ENCODE measurements around the gene COL4A2.

Gene COL4A2

GRCh38 chr13:110338441-110339101 lies 31.5 kb downstream of the COL4A2 start:
- ChIA-PET CTCF (interaction anchor here (1.3 to 2.1 kb wide), 3 partner anchors 13 to 114 kb away, joined by 3 to 8 read pairs (median 5); no protein-coding TSS in a partner anchor), POLR2A (interaction anchor here (0.8 to 1.2 kb wide), 5 partner anchors 9 to 91 kb away, joined by 3 to 10 read pairs (median 3); partner anchors contain the start of genes COL4A1 and COL4A2)
- no peak overlapping the region for H3K4me3 ChIP-seq (ENCODE audit: low read depth, low read length)
- TF ChIP-seq CTCF (IDR thresholded peaks at IDR 0.05; ENCODE audit: insufficient read depth, low read length, missing control alignments) = no peak
- peak; percentile 91 for DNase-seq (ENCODE audit: low read depth, low spot score)

DNA sequence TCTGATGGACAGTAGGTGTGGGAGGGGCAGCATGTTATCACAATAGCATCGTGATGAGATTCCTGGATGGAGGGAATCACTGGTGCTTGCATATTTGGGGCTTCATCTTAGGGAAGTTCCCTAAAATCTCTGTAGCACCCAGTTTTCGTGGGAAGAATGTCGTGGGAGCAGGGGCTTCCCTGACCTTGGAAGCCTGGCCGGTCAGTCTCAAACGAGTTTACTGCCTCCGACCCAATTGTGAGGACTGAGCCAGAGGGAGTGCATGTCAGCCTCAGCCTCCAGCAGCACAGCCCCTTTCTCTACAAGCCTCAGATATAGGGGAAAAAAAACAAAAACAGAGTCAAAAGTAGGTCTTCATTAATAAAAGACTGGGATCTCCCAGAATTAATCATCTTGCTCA lies 32.2 kb downstream of the COL4A2 start:
- DNase-seq (ENCODE audit: low read depth, low spot score) = no peak
- TF ChIP-seq CTCF (IDR thresholded peaks at IDR 0.05; ENCODE audit: insufficient read depth, low read length, missing control alignments) = no peak
- ChIA-PET CTCF (interaction anchor here (1.5 to 2.1 kb wide), 2 partner anchors 12 to 15 kb away, joined by 5 to 8 read pairs; no protein-coding TSS in a partner anchor), POLR2A (interaction anchor here (0.8 to 1.2 kb wide), 4 partner anchors 8 to 92 kb away, joined by 3 to 10 read pairs (median 3); no protein-coding TSS in a partner anchor)
- no peak overlapping the region for H3K4me3 ChIP-seq (ENCODE audit: low read depth, low read length)

- DNase-seq (ENCODE audit: low read depth, low spot score) = no peak
- no peak for TF ChIP-seq CTCF (IDR thresholded peaks at IDR 0.05; ENCODE audit: insufficient read depth, low read length, missing control alignments)
- CTCF ChIA-PET = interaction anchor here (0.9 to 1.0 kb wide), 2 partner anchors 9 to 93 kb away, joined by 3 read pairs; no protein-coding TSS in a partner anchor
Observed at GRCh38 chr13:110339975-110340550, 33.0 kb downstream of the COL4A2 start.

GRCh38 chr13:110340812-110341444 lies 33.8 kb downstream of the COL4A2 start:
- no peak overlapping the region for H3K4me3 ChIP-seq (ENCODE audit: low read depth, low read length)
- no peak for DNase-seq (ENCODE audit: low read depth, low spot score)
- ChIA-PET POLR2A (interaction anchor here (0.7 to 1.0 kb wide), 2 partner anchors 13 to 28 kb away, joined by 3 read pairs; no protein-coding TSS in a partner anchor), CTCF (interaction anchor here (0.8 to 1.0 kb wide), 3 partner anchors 10 to 94 kb away, joined by 3 read pairs; no protein-coding TSS in a partner anchor)
- TF ChIP-seq CTCF (IDR thresholded peaks at IDR 0.05; ENCODE audit: insufficient read depth, low read length, missing control alignments) = no peak

More at GRCh38 chr13:110339975-110340550, 33.0 kb downstream of the COL4A2 start:
- no peak overlapping the region for H3K4me3 ChIP-seq (ENCODE audit: low read depth, low read length)
- POLR2A ChIA-PET = interaction anchor here (1.0 kb wide), 1 partner anchor 13 kb away, joined by 3 read pairs; no protein-coding TSS in a partner anchor

DNA sequence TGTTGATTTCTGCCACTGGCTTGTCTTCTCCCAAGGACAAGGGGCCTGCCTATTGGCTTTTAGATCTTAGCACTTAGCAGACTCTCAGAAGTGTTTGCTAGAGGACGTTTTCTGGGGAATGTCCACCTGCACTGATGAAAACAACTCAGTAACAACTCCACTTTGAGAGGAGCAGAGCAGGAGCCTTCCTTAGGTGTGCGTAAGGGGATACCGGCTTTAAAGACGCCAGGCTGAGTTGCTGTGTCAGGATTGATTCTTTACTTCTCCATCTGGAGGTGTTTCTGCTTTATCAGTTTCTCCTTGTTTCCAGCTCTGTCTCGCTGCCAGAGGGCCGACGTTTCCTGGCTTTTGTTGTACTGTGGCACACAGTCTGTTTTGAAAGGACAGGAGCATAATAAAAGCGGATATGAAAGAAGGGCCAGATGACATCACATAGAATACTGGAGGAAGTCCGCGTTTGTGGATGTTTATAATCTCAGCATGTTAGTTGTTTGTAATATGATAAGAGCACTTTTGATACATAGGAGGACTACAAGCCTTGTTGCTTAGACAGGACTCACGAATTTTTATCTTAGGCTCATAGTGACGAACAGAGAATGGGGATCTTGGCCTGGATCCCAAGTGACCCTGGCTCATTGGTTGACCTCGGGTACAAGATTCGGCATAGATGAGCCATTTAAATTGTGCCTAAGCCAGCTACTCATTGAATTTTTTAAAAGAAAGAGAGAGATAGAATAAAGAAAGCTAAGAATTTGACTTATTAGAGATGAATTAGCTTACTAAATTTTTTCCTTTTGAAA lies 34.6 kb downstream of the COL4A2 start:
- ChIA-PET POLR2A (interaction anchor here (0.7 to 1.0 kb wide), 2 partner anchors 14 to 29 kb away, joined by 3 read pairs; no protein-coding TSS in a partner anchor), CTCF (interaction anchor here (0.8 kb wide), 1 partner anchor 10 kb away, joined by 3 read pairs; no protein-coding TSS in a partner anchor)
- TF ChIP-seq CTCF (IDR thresholded peaks at IDR 0.05; ENCODE audit: insufficient read depth, low read length, missing control alignments) = no peak
- DNase-seq (ENCODE audit: low read depth, low spot score) = no peak
- no peak overlapping the region for H3K4me3 ChIP-seq (ENCODE audit: low read depth, low read length)

Data from AG04449 (cell line).